Psoas muscle (tissue), 8 donors: ENCODE measurements around the gene NELFA. TPM values are rescaled to one million over a fixed set of nuclear protein-coding genes. Genes with fewer than 3 reads are reported as not detected.

Experiments
- ATAC-seq, 4 donors: fragments of 200-7000 bp; cut with Tn5 transposase; one replicate each; pipeline ENCODE4 v1.9.1; 2020; ENCODE audit warnings: moderate library complexity in 3 of 4, mild to moderate bottlenecking in 2 of 4
- DNase-seq, 2 donors: peaks; one replicate each; pipeline ENCODE4 v3.0.0-alpha.2; 2020
- H3K27ac ChIP-seq: fragments of 200-600 bp; one replicate; pipeline ENCODE4 v1.8.0; 2022
- H3K27me3 ChIP-seq, 3 donors: fragments of 200-600 bp in 1 of 3; one replicate each; pipeline versions ENCODE4 v1.6.1 to v1.8.0; 2013 to 2022; ENCODE audit warnings: low read length in 2 of 3, mild to moderate bottlenecking in 2 of 3, moderate library complexity in 1 of 3; ENCODE audit not compliant: insufficient read depth in 3 of 3
- H3K36me3 ChIP-seq, 2 donors: fragments of 200-600 bp in 1 of 2; one replicate each; pipeline versions ENCODE4 v1.6.1 to v1.8.0; 2013 to 2022; ENCODE audit warnings: low read depth in 1 of 2, mild to moderate bottlenecking in 1 of 2, moderate library complexity in 1 of 2; ENCODE audit not compliant: insufficient read depth in 1 of 2
- H3K4me1 ChIP-seq: fragments of 200-600 bp; one replicate; pipeline ENCODE4 v1.8.0; 2022
- H3K4me3 ChIP-seq: fragments of 200-600 bp; one replicate; pipeline ENCODE4 v1.8.0; 2022; ENCODE audit warnings: mild to moderate bottlenecking
- H3K9me3 ChIP-seq: fragments of 200-600 bp; one replicate; pipeline ENCODE4 v1.8.0; 2022
- CTCF ChIP-seq: fragments of 200-600 bp; IDR thresholded peaks from one replicate; pipeline ENCODE4 v1.8.0; 2022; ENCODE audit warnings: antibody characterized with exemption
- WGBS, 3 donors: extraction: QIAGEN DNeasy Blood & Tissue Kit; methylation state at CpG; one replicate each; pipeline versions ENCODE4 v1.1.6 to v1.1.7; 2013; 5-methylcytosine and 5-hydroxymethylcytosine counted together
- intact Hi-C, 2 donors: fragments of 100-400 bp; cut with DNase I; formaldehyde crosslinking; loops; one replicate each; pipeline versions ENCODE4 v1.11.0 to v1.14.2; 2022
- polyA plus RNA-seq, 3 donors: library from polyadenylated mRNA; stranded (reverse); fragments of 200-250 nt; gene quantifications; one replicate each; pipeline ENCODE4 v1.2.3, GENCODE V29; 2013
- total RNA-seq, 4 donors: library from RNA; stranded (reverse); fragmentation: NEBNext Ultra II Directional in 2 of 4; extraction: Animal tissue kit (Norgen Biotek cat#: 25700) in 2 of 4; gene quantifications; one replicate each; pipeline versions ENCODE4 v1.2.1 to v1.2.4, GENCODE V29; 2021 to 2023
- donor health status: healthy with polysubstance abuse.
- donor health status: DM: no; HTN: no; CAD: no; lungs with moderate emphysema.
- donor health status: Bipolar disorder and iron deficiency.
- donor health status: healthy.
- donor health status: DM: yes; HTN: yes; CAD: no.
- donor health status: DM: no; HTN: no; CAD: no.
- donor health status: DM: no; HTN: no; CAD: no.
- donor health status: DM: yes; HTN: yes; CAD: no.

Gene NELFA
- total and polyA plus RNA-seq, 7 donors = 11.4 to 20.2 (median 13.2) TPM

- intact Hi-C loops = no loop called here
- H3K4me3 ChIP-seq = no peak overlapping the region
- DNase-seq (no peak), ATAC-seq (no peak)
- no peaks in the 10 kb centered on the region for H3K4me1 ChIP-seq
- H3K27me3 ChIP-seq = no peaks in the 10 kb centered on the region
- no peaks in the 10 kb centered on the region for H3K9me3 ChIP-seq
- no peak overlapping the region for H3K27ac ChIP-seq
- no peak for TF ChIP-seq CTCF
- 97 to 100% (median 97%) methylated on average over 1 of the region's 1 CpG for WGBS, 3 donors
- peaks cover 0 to 47% of the 10 kb centered on the region in 2 donors for H3K36me3 ChIP-seq
Observed at GRCh38 chr4:1964971-1965370, 43.8 kb downstream of the NELFA start.

DNA sequence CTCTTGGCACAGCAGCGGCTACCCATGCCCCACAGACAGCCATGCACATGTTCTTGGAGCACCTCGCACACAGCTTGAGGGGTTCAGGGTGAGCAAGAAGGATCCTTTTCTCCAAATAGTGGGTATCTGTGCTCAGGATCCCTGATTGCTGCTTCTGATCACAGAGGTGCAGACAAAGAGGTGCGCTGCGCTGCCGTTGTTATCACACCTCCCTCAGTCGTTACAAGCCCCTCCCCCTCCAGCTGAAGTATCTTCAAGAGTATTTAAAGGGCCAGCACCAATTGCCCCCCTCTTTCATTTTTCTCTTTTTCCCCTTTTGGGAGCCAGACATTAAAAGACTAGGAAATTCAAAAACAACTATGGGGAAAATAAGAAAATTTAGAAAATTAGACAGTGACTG is 44.3 kb downstream of the NELFA start:
- Histone ChIP-seq H3K27me3 (no peaks in the 10 kb centered on the region), H3K27ac (no peak overlapping the region), H3K36me3 (peaks cover 0 to 52% of the 10 kb centered on the region in 2 donors), H3K9me3 (no peaks in the 10 kb centered on the region), H3K4me3 (no peak overlapping the region), H3K4me1 (no peaks in the 10 kb centered on the region)
- WGBS, 3 donors = 75 to 83% (median 80%) methylated on average over 6 of the region's 6 CpGs
- TF ChIP-seq CTCF = no peak
- ATAC-seq (no peak), DNase-seq (peak in 1 of 2 donors; percentile 0)
- intact Hi-C loops = no loop called here

DNA sequence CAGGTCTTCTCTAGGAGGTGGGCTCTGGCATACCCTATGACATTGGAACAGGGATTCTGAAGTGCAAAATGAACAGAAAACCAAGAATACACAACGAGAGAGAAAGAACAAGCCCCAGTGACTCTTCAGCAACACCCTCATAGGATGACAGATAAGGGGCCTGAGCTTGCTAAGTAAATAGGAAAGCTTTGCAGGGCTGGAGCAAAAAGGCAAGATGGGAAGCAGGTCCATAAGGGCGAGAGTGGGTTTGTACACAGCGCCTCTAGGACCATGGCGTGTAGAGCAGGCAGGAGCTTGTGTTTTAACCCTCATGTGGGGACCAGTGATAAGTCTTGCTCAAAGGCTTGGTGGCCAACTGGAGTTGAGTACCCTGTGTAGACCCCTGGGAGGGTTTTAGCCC is 45.8 kb downstream of the NELFA start:
- intact Hi-C loops = no loop called here
- Histone ChIP-seq H3K36me3 (peaks cover 0 to 67% of the 10 kb centered on the region in 2 donors), H3K27ac (no peak overlapping the region), H3K9me3 (no peaks in the 10 kb centered on the region), H3K4me1 (no peaks in the 10 kb centered on the region), H3K27me3 (no peaks in the 10 kb centered on the region), H3K4me3 (no peak overlapping the region)
- TF ChIP-seq CTCF = no peak
- no peak for ATAC-seq
- WGBS, 3 donors = 96 to 97% (median 97%) methylated on average over 4 of the region's 4 CpGs
- no peak for DNase-seq

DNA sequence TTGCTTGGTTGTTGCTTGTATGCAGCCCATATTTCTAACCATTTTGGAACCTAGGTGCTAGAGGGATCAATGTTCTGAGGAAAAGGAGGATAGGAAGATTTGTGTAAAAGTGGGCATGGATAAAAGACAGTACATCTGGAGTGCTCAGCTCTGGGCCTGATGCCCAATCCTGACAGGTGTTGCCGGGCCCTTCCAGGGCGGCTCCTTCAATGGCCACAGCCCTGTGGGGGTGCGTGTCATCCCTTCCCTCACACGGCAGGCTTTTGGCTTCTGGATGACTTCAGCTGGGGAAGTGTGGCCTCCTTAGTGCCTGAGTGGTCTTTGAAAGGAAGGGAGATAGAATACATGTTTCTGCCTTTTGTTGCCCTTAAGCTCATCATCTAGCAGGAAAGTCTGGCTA is 47.2 kb downstream of the NELFA start:
- 29 to 54% (median 40%) methylated on average over 4 of the region's 4 CpGs for WGBS, 3 donors
- H3K36me3 ChIP-seq = peaks cover 0 to 75% of the 10 kb centered on the region in 2 donors

More for the DNA sequence above, 47.2 kb downstream of the NELFA start:
- no peak for TF ChIP-seq CTCF
- DNase-seq (no peak), ATAC-seq (peak in 1 of 4 donors; percentile 58)
- Histone ChIP-seq H3K27ac (no peak overlapping the region), H3K9me3 (no peaks in the 10 kb centered on the region), H3K4me3 (no peak overlapping the region), H3K27me3 (no peaks in the 10 kb centered on the region), H3K4me1 (no peaks in the 10 kb centered on the region)
- intact Hi-C loops = no loop called here
